Upper lobe of right lung (tissue), 1 donor: ENCODE measurements around the gene ATAD5. TPM values are rescaled to one million over a fixed set of nuclear protein-coding genes. Genes with fewer than 3 reads are reported as not detected.
A peak's percentile ranks its signal among the peaks of the same experiment; 100 is the strongest.

Experiments
- ATAC-seq: fragments of 200-7000 bp; cut with Tn5 transposase; one replicate; pipeline ENCODE4 v1.9.1; 2020; ENCODE audit warnings: mild to moderate bottlenecking, moderate library complexity
- DNase-seq: peaks from one replicate; pipeline ENCODE4 v3.0.0-alpha.2; 2020
- H3K27ac ChIP-seq: fragments of 200-600 bp; one replicate; pipeline ENCODE4 v1.8.0; 2022
- H3K27me3 ChIP-seq: fragments of 200-600 bp; one replicate; pipeline ENCODE4 v1.8.0; 2022; ENCODE audit warnings: mild to moderate bottlenecking
- H3K36me3 ChIP-seq: fragments of 200-600 bp; one replicate; pipeline ENCODE4 v1.8.0; 2022
- H3K4me1 ChIP-seq: fragments of 200-600 bp; one replicate; pipeline ENCODE4 v1.8.0; 2022
- H3K4me3 ChIP-seq: fragments of 200-600 bp; one replicate; pipeline ENCODE4 v1.8.0; 2022; ENCODE audit warnings: mild to moderate bottlenecking
- H3K9me3 ChIP-seq: fragments of 200-600 bp; one replicate; pipeline ENCODE4 v1.8.0; 2022
- intact Hi-C: fragments of 100-400 bp; cut with DNase I; formaldehyde crosslinking; loops from one replicate; pipeline ENCODE4 v1.11.0; 2022
- total RNA-seq: library from RNA; stranded (reverse); fragmentation: NEBNext Ultra II Directional; extraction: Animal tissue kit (Norgen Biotek cat#: 25700); gene quantifications from one replicate; pipeline ENCODE4 v1.2.1, GENCODE V29; 2021
- TF ChIP-seq, protein P1 (sequence below): fragments of 200-600 bp; IDR thresholded peaks from one replicate; pipeline ENCODE4 v1.8.0; 2022; ENCODE audit warnings: antibody characterized with exemption
- donor health status: DM: no; HTN: yes; CAD: no; lungs with severe emphysema.

Gene ATAD5
- total RNA-seq, 1 donor from 2014 or later = 1.1 TPM

DNA sequence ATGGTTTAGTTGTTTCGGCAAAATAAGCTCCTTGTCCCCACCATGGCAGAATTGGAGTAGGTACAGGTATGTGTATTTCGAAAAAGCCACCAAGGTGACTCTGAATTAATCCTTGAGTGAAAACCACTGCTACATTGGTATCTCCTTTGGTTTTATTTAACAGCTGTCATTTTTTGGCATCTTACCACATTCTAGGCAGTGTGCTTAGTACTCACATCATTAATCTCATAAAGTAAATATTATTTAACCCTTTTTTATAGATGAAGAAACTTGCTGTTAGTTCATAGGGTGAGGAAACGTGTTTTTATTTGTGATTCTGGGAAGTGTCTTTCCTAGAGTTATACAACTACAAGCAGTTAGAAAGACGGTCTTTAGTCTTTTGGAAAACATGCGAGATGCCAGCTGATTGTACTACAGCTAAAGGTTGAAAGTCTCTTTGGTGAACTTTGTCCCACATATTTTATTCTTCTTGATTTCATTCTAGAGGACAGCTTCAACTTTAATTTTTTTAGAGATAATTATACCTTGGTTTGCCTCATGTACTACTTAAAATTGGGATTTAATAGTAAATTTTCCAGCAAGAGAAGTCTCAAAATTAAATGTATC lies 6.5 kb downstream of the ATAD5 start:
- Histone ChIP-seq H3K36me3 (no peaks in the 10 kb centered on the region), H3K9me3 (no peaks in the 10 kb centered on the region)
- TF ChIP-seq, protein P1, sequence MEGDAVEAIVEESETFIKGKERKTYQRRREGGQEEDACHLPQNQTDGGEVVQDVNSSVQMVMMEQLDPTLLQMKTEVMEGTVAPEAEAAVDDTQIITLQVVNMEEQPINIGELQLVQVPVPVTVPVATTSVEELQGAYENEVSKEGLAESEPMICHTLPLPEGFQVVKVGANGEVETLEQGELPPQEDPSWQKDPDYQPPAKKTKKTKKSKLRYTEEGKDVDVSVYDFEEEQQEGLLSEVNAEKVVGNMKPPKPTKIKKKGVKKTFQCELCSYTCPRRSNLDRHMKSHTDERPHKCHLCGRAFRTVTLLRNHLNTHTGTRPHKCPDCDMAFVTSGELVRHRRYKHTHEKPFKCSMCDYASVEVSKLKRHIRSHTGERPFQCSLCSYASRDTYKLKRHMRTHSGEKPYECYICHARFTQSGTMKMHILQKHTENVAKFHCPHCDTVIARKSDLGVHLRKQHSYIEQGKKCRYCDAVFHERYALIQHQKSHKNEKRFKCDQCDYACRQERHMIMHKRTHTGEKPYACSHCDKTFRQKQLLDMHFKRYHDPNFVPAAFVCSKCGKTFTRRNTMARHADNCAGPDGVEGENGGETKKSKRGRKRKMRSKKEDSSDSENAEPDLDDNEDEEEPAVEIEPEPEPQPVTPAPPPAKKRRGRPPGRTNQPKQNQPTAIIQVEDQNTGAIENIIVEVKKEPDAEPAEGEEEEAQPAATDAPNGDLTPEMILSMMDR = no peak

DNA sequence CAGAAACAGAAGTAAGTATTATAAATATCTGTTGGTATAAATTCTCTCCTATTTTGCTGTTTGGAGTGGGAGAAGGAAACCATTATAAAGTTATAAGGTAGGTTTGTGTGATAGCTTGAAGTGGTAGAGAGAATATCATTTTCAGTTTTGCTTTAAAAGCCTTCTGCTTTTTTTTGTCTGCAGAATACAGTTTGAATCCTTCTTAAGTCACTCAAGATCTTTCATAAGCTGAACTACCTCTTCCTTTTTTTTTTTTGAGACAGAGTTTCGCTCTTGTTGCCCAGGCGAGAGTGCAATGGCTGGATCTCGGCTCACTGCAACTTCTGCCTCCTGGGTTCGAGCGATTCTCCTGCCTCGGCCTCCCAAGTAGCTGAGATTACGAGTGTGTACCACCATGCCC lies 9.0 kb downstream of the ATAD5 start:
- DNase-seq (peak; percentile 15), ATAC-seq (peak; percentile 72)
- H3K9me3 ChIP-seq = no peaks in the 10 kb centered on the region
- no peaks in the 10 kb centered on the region for H3K4me1 ChIP-seq
- intact Hi-C loops = no loop called here
- no peaks in the 10 kb centered on the region for H3K27me3 ChIP-seq
- TF ChIP-seq, protein P1 = no peak
- H3K27ac ChIP-seq = peak overlapping the region; percentile 53
- H3K4me3 ChIP-seq = peak overlapping the region; percentile 1
- H3K36me3 ChIP-seq = no peaks in the 10 kb centered on the region

More for the DNA sequence above, 6.5 kb downstream of the ATAD5 start:
- no peak for DNase-seq
- H3K27ac ChIP-seq = no peak overlapping the region
- H3K4me3 ChIP-seq = no peak overlapping the region
- intact Hi-C loops = no loop called here
- H3K27me3 ChIP-seq = no peaks in the 10 kb centered on the region
- no peaks in the 10 kb centered on the region for H3K4me1 ChIP-seq
- no peak for ATAC-seq

DNA sequence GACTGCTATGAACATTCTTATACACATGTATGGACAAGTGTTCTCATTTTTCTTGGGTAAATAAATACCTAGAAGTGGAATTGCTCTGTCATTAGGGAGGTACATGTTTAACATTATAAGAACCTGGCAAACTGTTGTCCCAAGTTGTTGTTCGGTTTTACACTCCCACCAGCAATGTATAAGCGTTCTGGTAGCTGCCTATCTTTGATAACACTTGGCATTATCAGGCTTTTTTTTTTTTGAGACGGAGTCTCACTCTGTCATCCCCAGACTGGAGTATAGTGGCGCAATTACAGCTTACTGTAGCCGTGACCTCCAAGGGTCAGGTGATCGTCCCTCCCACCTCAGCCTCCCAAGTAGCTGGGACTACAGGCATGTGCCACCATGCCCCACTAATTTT lies 16.3 kb downstream of the ATAD5 start:
- Histone ChIP-seq H3K27me3 (no peaks in the 10 kb centered on the region), H3K4me3 (no peak overlapping the region), H3K4me1 (no peaks in the 10 kb centered on the region), H3K27ac (no peak overlapping the region), H3K36me3 (no peaks in the 10 kb centered on the region), H3K9me3 (no peaks in the 10 kb centered on the region)
- TF ChIP-seq, protein P1 = no peak
- intact Hi-C loops = no loop called here
- ATAC-seq (no peak), DNase-seq (no peak)

DNA sequence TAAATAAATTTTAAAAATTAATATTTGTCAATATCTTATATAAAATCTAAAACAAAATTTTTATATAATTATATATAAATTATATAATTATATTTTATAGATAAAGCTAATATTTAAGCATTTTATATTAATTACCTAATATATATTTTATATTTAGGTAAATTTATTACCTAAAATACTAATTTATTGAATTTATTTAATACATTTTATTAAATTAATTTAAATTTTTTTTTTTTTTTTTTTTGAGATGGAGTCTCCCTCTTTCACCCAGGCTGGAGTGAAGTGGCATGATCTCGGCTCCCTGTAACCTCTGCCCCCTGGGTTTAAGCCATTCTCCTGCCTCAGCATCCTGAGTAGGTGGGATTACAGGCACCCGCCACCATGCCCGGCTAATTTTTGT lies 22.4 kb downstream of the ATAD5 start:
- H3K27ac ChIP-seq = no peak overlapping the region
- no peak overlapping the region for H3K4me3 ChIP-seq
- H3K4me1 ChIP-seq = no peaks in the 10 kb centered on the region
- no peaks in the 10 kb centered on the region for H3K36me3 ChIP-seq
- no peak for ATAC-seq
- H3K27me3 ChIP-seq = no peaks in the 10 kb centered on the region
- TF ChIP-seq, protein P1 = no peak
- DNase-seq = no peak
- intact Hi-C loops = no loop called here
- H3K9me3 ChIP-seq = no peaks in the 10 kb centered on the region

DNA sequence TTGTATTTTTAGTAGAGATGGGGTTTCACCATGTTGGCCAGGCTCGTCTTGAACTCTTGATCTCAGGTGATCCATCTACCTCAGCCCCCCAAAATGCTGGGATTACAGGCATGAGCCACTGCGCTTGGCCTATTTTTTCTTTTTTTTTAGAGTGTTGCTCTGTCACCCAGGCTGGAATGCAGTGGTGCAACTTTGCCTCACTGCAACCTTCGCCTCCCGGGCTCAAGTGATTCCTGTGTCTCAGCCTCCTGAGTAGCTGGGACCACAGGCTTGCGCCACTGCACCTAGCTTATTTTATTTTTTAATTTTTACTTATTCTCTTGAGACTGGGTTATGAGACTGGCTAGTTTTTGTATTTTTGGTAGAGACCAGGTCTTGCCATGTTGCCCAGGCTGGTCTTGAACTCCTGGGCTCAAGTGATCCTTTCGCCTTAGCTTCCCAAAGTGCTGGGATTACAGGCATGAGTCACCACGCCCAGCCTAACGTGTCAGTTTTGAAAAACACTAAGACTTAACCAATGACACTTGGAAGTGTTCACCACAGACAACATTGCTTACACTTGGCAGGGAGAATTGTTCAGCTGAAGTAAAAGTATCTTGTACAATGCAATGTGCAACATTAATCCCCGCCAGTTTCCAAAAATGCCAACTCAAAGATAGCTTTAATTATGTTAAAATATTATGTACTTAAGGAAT lies 26.9 kb downstream of the ATAD5 start:
- Histone ChIP-seq H3K4me3 (no peak overlapping the region), H3K9me3 (no peaks in the 10 kb centered on the region), H3K36me3 (no peaks in the 10 kb centered on the region), H3K27me3 (no peaks in the 10 kb centered on the region), H3K27ac (no peak overlapping the region), H3K4me1 (no peaks in the 10 kb centered on the region)
- ATAC-seq (no peak), DNase-seq (peak; percentile 8)
- TF ChIP-seq, protein P1 = no peak
- intact Hi-C loops = no loop called here
